Stimulated activated CD8-positive, alpha-beta memory T cell treated with anti-CD3 and anti-CD28 coated beads, Interleukin-15, amount 100 ng/mL, for 24 hours (primary cell): ENCODE data around the gene FH.

Experiments
- DNase-seq: peaks from one replicate; pipeline ENCODE4 v3.0.0-alpha.2; 2020; ENCODE audit warnings: low read depth

Gene FH

GRCh38 chr1:241521718-241522117, 2.2 kb upstream of the FH start:
- no peak for DNase-seq

DNA sequence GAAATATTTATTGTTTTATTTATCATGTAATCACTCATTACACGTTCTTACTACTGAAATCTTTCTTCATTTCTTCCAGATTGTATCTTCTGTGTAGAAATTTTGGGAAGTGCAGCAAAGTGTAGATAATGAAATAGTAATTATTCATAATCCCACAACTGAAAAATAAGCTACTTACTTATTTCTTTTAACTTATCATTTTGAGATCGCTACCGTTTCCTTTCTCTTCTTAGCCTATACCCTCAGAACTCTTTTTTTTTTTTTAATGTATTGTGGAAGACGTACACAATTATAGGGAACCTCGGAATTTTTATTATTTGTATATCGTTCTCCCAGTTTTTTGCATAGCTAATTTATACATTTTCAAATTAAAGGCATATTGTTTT, 518 bp upstream of the FH start:
- DNase-seq = no peak

- peak; percentile 12 for DNase-seq
These were observed 863 bp downstream of the FH start for GRCh38 chr1:241518476-241519307.

DNA sequence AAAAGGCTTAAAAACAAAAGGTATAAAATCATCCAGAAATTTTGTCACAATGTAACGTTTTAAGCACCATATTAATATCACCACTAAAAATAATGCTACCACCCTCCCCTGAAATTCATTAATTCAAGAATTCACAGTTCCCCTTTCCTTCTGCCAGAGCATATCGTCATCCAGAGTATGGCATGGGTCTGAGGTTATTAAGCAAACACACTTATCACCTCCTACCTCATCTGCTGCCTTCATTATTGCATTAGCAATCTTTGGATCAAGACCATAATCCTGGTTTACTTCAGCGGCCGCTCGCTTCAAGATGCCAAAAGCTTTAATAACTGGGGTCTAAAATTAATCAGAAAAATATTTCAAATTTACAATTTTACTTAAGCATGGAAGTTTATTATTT, 6.2 kb downstream of the FH start:
- DNase-seq = no peak

DNA sequence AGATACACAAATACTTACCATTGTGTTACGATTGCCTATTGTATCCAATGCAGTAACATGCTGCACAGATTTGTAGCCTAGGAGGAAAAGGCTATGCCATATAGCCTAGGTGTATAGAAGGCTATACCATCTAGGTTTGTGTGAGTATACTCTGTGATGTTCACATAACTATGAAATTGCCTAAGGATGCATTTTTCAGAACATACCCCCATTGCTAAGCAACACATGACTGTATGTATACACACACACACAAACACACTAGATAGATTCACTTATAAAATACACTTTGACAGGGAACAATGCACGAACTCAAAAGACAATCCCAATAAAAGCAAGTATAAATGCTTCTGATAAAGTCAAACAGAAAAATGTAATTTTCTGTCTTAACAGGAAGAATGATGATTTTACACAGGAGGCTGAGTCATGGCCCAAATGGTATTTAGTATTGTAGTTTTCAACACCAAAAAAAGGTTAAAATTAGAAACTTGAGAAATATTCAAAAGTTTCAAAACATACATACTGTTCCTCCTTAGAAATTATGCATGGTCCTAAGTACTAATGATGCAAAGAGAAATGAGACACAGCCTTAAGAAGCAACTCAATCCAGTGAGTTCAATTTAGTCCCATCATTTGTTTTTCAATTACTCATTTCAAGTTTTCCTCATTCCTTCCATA, 12.2 kb downstream of the FH start:
- no peak for DNase-seq

DNA sequence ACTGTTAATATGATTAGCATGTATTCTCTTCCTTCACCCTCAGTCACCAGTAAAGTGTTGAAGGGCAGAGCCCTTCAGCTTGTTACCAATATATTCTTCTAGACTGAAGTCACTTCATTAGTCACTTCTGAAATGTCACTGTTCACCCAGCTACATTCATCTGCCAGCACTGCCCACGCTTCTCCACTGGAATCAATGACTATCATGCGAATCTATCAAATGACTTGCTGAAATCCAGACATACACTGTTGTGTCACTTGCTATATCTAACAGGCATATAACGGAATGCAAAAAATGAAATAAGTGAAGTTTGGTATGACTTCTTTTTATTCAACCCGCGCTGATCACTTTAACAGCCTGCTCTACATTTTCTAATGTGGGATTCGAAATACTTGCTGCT, 16.1 kb downstream of the FH start:
- no peak for DNase-seq

DNA sequence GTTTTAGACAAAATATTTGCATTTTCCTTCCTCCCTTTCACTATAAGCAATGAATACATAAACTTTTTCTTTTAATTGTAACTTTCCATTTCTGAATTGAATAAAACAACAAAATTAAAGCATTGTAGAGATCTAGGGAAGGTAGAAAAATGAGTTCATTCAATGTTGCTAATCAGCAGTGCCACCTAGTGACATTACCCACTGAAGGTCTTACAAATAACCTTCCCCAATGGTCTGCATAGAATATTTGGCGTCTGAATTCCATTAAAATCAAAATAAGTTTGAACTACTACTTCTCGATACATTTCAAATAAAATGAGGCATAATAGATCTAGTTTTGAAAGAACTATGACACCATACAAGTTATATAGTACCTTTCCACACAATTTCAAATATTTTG, 19.6 kb downstream of the FH start:
- DNase-seq = no peak

DNA sequence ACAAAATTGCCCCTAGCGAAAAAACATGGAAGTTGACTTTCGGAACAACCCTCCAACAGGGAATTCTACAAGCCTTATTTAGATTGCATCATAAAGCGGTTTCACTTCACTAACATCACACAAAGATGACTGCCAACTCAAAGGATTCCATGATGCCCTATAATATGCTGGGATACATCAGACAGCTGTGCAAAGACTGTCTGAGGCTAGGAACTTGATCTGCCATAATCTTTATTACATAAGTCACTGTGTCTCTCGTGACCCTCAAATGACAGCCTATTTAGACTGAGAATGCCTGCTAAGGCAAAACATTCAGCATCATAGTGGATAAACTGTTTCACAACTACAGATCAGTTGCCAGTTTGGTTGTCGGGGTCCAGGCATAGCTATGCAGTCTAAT, 23.8 kb downstream of the FH start:
- DNase-seq = no peak

GRCh38 chr1:241488739-241489138, 30.8 kb downstream of the FH start:
- DNase-seq = no peak

GRCh38 chr1:241485554-241485992, 34.0 kb downstream of the FH start:
- no peak for DNase-seq

GRCh38 chr1:241485145-241485544, 34.4 kb downstream of the FH start:
- no peak for DNase-seq

GRCh38 chr1:241482761-241483250, 36.7 kb downstream of the FH start:
- no peak for DNase-seq

DNA sequence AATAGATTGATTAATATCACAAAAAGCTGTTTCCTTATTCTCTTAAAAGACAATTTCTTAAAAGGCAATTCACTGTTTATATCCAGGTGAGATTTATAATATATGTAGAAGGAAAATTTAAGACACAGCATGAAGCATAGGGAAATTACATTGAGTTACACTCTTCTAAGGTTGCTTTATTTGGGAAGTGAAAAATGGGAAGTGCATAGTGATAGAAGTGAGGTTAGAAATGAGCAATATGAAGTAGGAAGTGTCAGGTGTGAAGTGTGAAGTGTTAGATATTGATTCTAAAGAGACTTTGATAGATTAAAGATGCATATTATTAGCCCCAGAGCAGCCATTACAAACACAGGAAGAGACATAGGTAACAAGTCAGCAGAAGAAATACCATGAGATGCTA, 40.3 kb downstream of the FH start:
- DNase-seq = no peak

DNA sequence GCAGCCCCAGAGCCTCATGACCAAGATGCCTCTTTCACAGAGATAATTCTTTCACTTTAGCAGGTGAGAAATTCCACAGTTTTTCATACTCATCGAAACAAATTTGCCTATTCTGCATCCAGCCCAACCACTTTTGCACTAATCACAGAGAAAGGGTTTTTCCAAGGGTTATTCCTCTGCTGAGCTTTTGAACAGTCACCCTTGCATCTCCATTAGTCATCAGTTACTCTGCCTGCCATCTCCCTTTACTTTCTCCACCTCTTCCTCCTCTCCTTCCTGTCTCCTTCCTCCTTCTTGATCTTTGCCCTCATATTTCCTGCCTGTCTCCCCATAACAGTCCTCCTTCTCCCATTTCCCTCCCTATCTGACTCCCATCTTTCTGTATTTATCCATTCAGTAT, 43.9 kb downstream of the FH start:
- no peak for DNase-seq

DNA sequence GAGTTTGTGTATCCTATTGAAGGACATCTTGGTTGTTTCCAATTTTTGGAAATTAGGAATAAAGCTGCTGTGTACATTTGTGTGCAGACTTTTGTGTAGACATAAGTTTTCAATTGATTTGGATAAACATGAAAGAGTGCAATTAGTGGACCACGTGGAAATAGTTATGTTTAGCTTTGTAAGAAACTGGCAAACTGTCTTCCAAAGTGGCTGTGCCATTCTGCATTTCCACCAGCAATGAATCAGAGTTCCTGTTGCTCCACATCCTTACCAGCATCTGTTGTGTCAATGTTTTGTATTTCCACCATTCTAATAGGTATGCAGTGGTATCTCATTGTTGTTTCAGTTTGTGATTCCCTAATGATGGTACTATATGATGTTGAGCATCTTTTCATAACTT, 46.5 kb downstream of the FH start:
- DNase-seq = no peak

DNA sequence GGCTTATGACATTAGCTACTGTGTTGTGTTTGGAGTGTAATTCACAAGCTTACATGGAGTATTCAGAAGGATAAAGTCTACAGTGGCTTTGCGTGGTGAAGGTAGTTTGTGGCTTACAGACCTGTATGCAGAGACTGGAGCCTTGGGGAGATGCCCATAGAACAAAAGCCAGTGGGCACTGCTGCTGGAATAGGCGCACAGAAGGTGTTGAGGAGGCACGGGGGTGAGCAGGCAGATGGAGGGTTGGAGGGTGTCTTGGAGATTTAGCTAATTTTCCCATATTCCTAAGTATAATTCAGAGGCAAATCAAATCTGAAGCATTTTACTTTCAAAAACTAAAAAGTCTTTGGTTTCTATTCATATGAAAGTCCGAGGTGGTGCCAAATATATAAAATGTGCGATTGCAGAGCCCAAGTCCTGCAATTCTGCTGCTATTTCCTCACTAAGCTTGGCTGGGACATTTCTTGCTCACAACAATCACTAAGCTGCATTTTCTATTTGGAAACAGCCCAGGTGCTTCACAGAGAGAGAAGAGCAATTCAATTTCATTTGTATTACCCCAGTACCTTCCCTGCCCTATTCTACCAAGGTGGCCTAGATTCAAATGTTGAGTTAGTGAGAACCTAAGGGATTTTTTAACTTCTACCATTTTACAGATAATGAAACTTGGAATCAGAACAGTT, 48.5 kb downstream of the FH start:
- DNase-seq = no peak

- no peak for DNase-seq
These were observed 49.2 kb downstream of the FH start for GRCh38 chr1:241470361-241470760.

GRCh38 chr1:241465673-241466072, 53.9 kb downstream of the FH start:
- no peak for DNase-seq

GRCh38 chr1:241464985-241465384, 54.6 kb downstream of the FH start:
- no peak for DNase-seq

DNA sequence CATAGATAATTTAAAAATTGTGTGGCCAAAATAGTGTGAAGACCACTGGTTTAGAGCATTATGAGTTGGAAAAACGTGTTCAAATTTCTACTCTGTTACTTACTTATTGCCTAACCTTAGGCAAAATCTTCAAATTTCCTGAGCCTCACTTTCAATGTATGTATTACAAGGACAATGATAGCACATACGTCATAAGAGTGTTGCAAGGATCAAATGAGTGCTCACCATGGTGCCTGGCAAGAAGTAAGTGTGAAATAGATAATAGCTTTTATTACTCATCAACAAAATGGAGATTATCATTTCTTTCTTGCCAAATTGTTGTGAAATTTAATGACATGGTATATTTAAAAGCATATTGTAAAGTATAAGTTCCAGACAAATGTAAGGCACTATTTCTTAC, 57.2 kb downstream of the FH start:
- DNase-seq = no peak

DNA sequence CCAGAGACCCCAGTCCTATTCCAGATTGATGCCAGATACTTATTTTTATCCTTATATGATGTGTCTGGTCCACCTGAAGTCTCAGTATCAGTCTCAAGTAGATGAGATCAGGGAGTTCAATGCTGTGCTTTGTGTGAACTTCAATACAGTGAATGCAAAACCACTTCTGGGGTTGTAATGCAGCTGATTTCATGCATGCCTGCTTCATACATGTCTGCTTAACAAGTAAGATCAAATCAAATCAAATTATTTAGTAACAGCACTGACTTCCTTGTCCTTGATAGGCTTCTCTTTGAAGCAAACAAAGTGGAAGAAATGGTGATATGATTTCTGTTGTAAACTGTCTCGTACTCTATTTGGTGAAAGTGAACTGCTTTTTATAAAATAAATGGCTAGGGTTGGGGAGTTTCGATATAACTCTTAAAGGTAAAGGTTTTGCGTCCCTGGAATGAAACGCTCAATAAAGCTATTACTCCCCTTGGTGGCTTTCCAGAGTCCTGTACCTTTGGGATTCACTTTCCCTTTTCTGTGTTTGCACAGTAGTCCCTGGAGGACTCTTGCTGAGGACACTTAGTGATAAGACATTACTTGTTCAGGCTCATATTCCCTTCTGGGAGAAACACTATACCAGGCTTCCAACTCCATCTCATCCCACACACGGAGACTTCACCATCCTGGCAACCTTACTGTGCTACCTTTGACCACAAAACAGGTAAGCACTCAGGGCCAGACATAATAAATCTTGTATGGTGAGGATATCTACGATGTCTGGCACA, 59.3 kb downstream of the FH start:
- no peak for DNase-seq

DNA sequence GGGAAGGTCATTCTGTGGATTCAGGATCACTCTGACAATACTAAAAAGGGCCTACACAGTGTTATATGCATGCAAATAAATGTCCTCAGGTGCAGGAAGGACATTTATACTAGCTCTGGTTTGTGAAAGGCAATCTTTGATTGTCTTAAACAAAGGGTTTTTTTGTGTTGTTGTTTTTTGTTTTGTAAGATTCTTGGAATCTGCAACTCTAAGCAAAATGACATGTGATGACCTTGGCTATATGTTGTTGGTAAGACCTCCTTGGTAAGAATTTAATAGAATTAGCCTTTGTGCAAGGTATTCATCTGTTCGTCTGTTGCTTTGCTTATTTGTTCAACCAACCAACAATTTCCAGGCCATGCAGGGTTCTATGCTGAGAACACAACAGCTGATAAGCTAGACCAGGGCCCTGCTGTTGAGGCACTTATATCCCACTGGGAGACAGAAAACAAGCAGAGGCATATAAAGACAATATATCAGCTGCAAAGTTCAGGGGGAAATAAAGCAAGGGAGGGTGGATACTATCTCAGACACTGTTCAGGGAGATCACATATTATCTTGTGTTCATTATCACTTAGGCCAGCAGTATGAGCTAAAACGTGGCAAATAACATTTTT, 60.3 kb downstream of the FH start:
- no peak for DNase-seq
